ENCODE results near the gene GSDME.

DNA sequence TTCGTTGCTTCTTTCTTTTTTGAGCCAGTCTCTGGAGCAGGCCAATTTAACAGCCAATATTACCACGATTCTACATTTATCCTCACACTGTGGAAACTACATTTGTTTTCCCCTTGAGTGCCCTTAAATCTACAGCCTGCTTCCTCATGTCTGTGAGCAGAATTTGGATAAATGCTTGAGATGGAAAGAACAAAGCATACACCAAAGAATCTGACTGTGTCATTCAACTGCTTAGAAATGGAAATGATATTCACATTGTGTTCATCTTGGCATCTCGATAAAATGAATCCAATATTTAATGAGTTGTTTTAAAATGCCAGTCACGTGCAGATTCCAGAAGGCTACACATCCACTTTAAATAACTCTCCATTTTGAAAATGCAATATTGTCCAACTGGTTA lies 41.0 kb upstream of the GSDME start:
- TF ChIP-seq, protein P1, sequence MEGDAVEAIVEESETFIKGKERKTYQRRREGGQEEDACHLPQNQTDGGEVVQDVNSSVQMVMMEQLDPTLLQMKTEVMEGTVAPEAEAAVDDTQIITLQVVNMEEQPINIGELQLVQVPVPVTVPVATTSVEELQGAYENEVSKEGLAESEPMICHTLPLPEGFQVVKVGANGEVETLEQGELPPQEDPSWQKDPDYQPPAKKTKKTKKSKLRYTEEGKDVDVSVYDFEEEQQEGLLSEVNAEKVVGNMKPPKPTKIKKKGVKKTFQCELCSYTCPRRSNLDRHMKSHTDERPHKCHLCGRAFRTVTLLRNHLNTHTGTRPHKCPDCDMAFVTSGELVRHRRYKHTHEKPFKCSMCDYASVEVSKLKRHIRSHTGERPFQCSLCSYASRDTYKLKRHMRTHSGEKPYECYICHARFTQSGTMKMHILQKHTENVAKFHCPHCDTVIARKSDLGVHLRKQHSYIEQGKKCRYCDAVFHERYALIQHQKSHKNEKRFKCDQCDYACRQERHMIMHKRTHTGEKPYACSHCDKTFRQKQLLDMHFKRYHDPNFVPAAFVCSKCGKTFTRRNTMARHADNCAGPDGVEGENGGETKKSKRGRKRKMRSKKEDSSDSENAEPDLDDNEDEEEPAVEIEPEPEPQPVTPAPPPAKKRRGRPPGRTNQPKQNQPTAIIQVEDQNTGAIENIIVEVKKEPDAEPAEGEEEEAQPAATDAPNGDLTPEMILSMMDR (IDR thresholded peaks at IDR 0.05; ENCODE audit: poor library complexity): no peak
- TF ChIP-seq EZH2 (IDR thresholded peaks at IDR 0.05; ENCODE audit: borderline replicate concordance): no peak
- no peak for TF ChIP-seq EZH2phosphoT487 (IDR thresholded peaks at IDR 0.05; ENCODE audit: low read depth, severe bottlenecking, unreplicated experiment)
